Transverse colon (tissue), 4 donors: ENCODE results near the gene TMOD3. TPM values are rescaled to one million over a fixed set of nuclear protein-coding genes. Genes with fewer than 3 reads are reported as not detected.

ENCODE experiments used
- DNase-seq: peaks from one replicate; pipeline ENCODE4 v3.0.0-alpha.2; 2019
- H3K27ac ChIP-seq, 4 donors: fragments of 200-600 bp; sonication (generic); 2 replicates each; pipeline ENCODE4 v1.5.1; 2016 to 2018; ENCODE audit warnings: inconsistent platforms in 4 of 4
- H3K27me3 ChIP-seq: fragments of 200-600 bp; sonication (generic); 2 replicates; pipeline ENCODE4 v1.5.1; 2017; ENCODE audit warnings: inconsistent platforms
- H3K36me3 ChIP-seq, 4 donors: fragments of 200-600 bp; sonication (generic); 2 replicates each; pipeline ENCODE4 v1.5.1; 2017 to 2019; ENCODE audit warnings: inconsistent platforms in 4 of 4
- H3K4me1 ChIP-seq, 4 donors: fragments of 200-600 bp; sonication (generic); 2 replicates each; pipeline ENCODE4 v1.5.1; 2017 to 2020; ENCODE audit warnings: inconsistent platforms in 4 of 4
- H3K4me3 ChIP-seq, 4 donors: fragments of 200-600 bp; sonication (generic); 1 replicate in 1 of 4; 2 replicates in 3 of 4; pipeline versions ENCODE4 v1.5.1 to v1.6.1; 2017 to 2019; ENCODE audit warnings: inconsistent platforms in 4 of 4
- H3K9me3 ChIP-seq, 2 donors: fragments of 200-600 bp; sonication (generic); 2 replicates each; pipeline ENCODE4 v1.5.1; 2017 to 2019; ENCODE audit warnings: inconsistent platforms in 2 of 2
- EP300 ChIP-seq: sonication (generic); formaldehyde crosslinking; IDR thresholded peaks from one replicate; pipeline ENCODE4 v1.6.1; 2017; ENCODE audit warnings: antibody characterized with exemption, low read depth
- POLR2A ChIP-seq: fragments of 450-650 bp; IDR thresholded peaks from one replicate; pipeline ENCODE4 v1.6.1; 2016; ENCODE audit warnings: antibody characterized with exemption, mild to moderate bottlenecking, moderate library complexity
- POLR2AphosphoS5 ChIP-seq, 3 donors: sonication (generic); formaldehyde crosslinking; IDR thresholded peaks; one replicate each; pipeline ENCODE4 v1.6.1; 2016; ENCODE audit warnings: antibody characterized with exemption in 3 of 3
- WGBS, 2 donors: methylation state at CpG; one replicate each; pipeline ENCODE4 v1.1.5; 2018; ENCODE audit warnings: low coverage in 1 of 2; 5-methylcytosine and 5-hydroxymethylcytosine counted together
- in situ Hi-C, 4 donors: fragments of 200-750 bp; cut with MboI; loops; one replicate each; pipeline versions ENCODE4 v1.15.0 to v1.15.1; 2017; ENCODE audit warnings: low sequenced_read_pairs in 3 of 4, low pct_ligation_motif_present in 1 of 4, low pct_unique_long_range_greater_than_20kb in 1 of 4
- intact Hi-C: fragments of 100-400 bp; cut with DNase I; formaldehyde crosslinking; loops from one replicate; pipeline ENCODE4 v1.15.1; 2023; ENCODE audit warnings: low total_unique reads
- total RNA-seq, 4 donors: library from RNA; depleted of rRNA; stranded (reverse); fragments of >200 nt; gene quantifications; one replicate each; pipeline ENCODE4 v1.1.0, GENCODE V29; 2016
- TF ChIP-seq, protein P1 (sequence below), 5 experiments: fragments of 200-600 bp in 3 of 5; fragments of 450-650 bp in 2 of 5; sonication (generic) in 3 of 5; IDR thresholded peaks; 1 replicate in 2 of 5; 2 replicates in 3 of 5; pipeline ENCODE4 v1.5.1; 2016 to 2017; ENCODE audit warnings: antibody characterized with exemption in 5 of 5, inconsistent platforms in 3 of 5, mild to moderate bottlenecking in 2 of 5, moderate library complexity in 1 of 5

TMOD3 gene
- total RNA-seq, 4 donors from 2014 or later: 18.7 to 65.8 (median 45.3) TPM

- H3K36me3 ChIP-seq: peaks cover 0 to 19% (median 8%) of the 10 kb centered on the region in 4 donors
- no peaks in the 10 kb centered on the region for H3K27me3 ChIP-seq
- 39 to 47% methylated on average over 7 to 8 of the region's 8 CpGs for WGBS, 2 donors
- no peak overlapping the region for H3K4me3 ChIP-seq
- intact Hi-C loops (no loop called here), in situ Hi-C loops (loop anchor here in 1 of 4 donors (25.0 kb wide), 1 partner anchor 113 kb away; the partner anchor contains the start of gene TMOD2)
- peak in 2 of 3 donors; percentile 51 to 56 for TF ChIP-seq POLR2AphosphoS5 (IDR thresholded peaks at IDR 0.05)
- TF ChIP-seq, protein P1, sequence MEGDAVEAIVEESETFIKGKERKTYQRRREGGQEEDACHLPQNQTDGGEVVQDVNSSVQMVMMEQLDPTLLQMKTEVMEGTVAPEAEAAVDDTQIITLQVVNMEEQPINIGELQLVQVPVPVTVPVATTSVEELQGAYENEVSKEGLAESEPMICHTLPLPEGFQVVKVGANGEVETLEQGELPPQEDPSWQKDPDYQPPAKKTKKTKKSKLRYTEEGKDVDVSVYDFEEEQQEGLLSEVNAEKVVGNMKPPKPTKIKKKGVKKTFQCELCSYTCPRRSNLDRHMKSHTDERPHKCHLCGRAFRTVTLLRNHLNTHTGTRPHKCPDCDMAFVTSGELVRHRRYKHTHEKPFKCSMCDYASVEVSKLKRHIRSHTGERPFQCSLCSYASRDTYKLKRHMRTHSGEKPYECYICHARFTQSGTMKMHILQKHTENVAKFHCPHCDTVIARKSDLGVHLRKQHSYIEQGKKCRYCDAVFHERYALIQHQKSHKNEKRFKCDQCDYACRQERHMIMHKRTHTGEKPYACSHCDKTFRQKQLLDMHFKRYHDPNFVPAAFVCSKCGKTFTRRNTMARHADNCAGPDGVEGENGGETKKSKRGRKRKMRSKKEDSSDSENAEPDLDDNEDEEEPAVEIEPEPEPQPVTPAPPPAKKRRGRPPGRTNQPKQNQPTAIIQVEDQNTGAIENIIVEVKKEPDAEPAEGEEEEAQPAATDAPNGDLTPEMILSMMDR (IDR thresholded peaks at IDR 0.05): no peak
- H3K9me3 ChIP-seq: no peaks in the 10 kb centered on the region
- peaks cover 11 to 45% (median 30%) of the 10 kb centered on the region in 4 donors for H3K4me1 ChIP-seq
- H3K27ac ChIP-seq: peak overlapping the region; percentile 34 to 85 (median 77)
- peak; percentile 48 for DNase-seq
Observed at GRCh38 chr15:51874751-51875644, 45.5 kb downstream of the TMOD3 start.

GRCh38 chr15:51876169-51876568 lies 46.7 kb downstream of the TMOD3 start:
- peak overlapping the region in 3 of 4 donors; percentile 75 to 85 (median 79) for H3K27ac ChIP-seq
- peaks cover 0 to 10% (median 4%) of the 10 kb centered on the region in 4 donors for H3K36me3 ChIP-seq
- H3K9me3 ChIP-seq: no peaks in the 10 kb centered on the region
- no peaks in the 10 kb centered on the region for H3K27me3 ChIP-seq
- H3K4me1 ChIP-seq: peaks cover 15 to 53% (median 30%) of the 10 kb centered on the region in 4 donors
- in situ Hi-C loops (no loop called here), intact Hi-C loops (no loop called here)
- TF ChIP-seq POLR2A (no peak), POLR2AphosphoS5 (IDR thresholded peaks at IDR 0.05) (no peak), EP300 (no peak)
- TF ChIP-seq, protein P1 (IDR thresholded peaks at IDR 0.05): no peak
- no peak overlapping the region for H3K4me3 ChIP-seq
- DNase-seq: no peak
- WGBS, 2 donors: 90% methylated on average over 5 of the region's 5 CpGs; no CpG with 5 or more reads in 1 of the 2 donors

- DNase-seq: no peak
- WGBS, 2 donors: 14 to 29% methylated on average over 1 of the region's 1 CpG
- H3K27me3 ChIP-seq: no peaks in the 10 kb centered on the region
- H3K36me3 ChIP-seq: peaks cover 0 to 4% (median 0%) of the 10 kb centered on the region in 4 donors
- H3K27ac ChIP-seq: peak overlapping the region; percentile 62 to 80 (median 67)
- H3K4me1 ChIP-seq: peaks cover 15 to 64% (median 34%) of the 10 kb centered on the region in 4 donors
- intact Hi-C loops: no loop called here
- no peaks in the 10 kb centered on the region for H3K9me3 ChIP-seq
- in situ Hi-C loops: no loop called here
- TF ChIP-seq EP300: no peak
- peak in 1 of 3 donors; percentile 43 for TF ChIP-seq POLR2AphosphoS5 (IDR thresholded peaks at IDR 0.05)
- no peak for TF ChIP-seq POLR2A
- TF ChIP-seq, protein P1 (IDR thresholded peaks at IDR 0.05): no peak
- H3K4me3 ChIP-seq: no peak overlapping the region
Observed at GRCh38 chr15:51878446-51879386, 49.3 kb downstream of the TMOD3 start.

- H3K27ac ChIP-seq: peak overlapping the region; percentile 62 to 80 (median 67)
Observed at GRCh38 chr15:51879555-51879954, 50.1 kb downstream of the TMOD3 start.

More at GRCh38 chr15:51879555-51879954, 50.1 kb downstream of the TMOD3 start:
- no peak overlapping the region for H3K4me3 ChIP-seq
- TF ChIP-seq EP300 (no peak), POLR2AphosphoS5 (IDR thresholded peaks at IDR 0.05) (no peak), POLR2A (no peak)
- TF ChIP-seq, protein P1 (IDR thresholded peaks at IDR 0.05): no peak
- H3K36me3 ChIP-seq: peaks cover 0 to 4% (median 0%) of the 10 kb centered on the region in 4 donors
- H3K9me3 ChIP-seq: no peaks in the 10 kb centered on the region
- peaks cover 12 to 63% (median 36%) of the 10 kb centered on the region in 4 donors for H3K4me1 ChIP-seq
- WGBS, 2 donors: 11 to 24% methylated on average over 1 of the region's 1 CpG
- in situ Hi-C loops: no loop called here
- no peak for DNase-seq
- H3K27me3 ChIP-seq: no peaks in the 10 kb centered on the region
- intact Hi-C loops: no loop called here
